ENCODE results near the gene TTLL8.

The TTLL8 gene

DNA sequence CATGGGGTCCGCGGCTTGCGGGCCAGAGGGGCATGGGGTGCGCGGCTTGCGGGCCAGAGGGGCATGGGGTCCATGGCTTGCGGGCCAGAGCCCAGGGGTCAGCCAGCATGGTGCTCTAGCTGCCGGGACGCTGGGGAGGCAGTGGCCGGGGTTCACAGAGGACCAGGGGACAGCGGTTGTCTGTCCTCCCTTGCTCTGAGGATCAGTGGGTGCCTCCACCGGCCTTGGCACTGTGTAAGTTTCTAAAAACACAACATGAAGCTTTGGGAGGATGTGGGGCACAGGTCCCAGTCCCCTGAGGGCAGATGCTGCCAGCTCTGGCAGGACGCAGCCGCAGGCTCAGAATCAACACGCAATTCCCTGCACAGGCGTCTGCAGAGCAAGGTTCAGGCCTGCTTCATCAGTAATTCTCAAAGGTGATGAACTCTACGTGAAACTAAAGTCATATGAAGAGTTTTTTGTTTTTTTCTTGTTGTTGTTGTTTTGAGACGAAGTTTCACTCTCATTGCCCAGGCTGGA, 24.2 kb upstream of the TTLL8 start:
- Histone ChIP-seq H3K4me3 (ENCODE audit: low read length) (no peak overlapping the region), H3K36me3 (ENCODE audit: insufficient read depth, low read length) (no peaks in the 10 kb centered on the region), H3K9ac (ENCODE audit: low read depth, low read length) (no peak overlapping the region), H3K4me1 (ENCODE audit: control insufficient read depth, insufficient read depth, low read length) (no peaks in the 10 kb centered on the region), H3K27me3 (ENCODE audit: control insufficient read depth, insufficient read depth, low read length) (peaks cover 27% of the 10 kb centered on the region), H3K9me3 (replicated peaks; ENCODE audit: low read length) (no peaks in the 10 kb centered on the region), H3K4me2 (ENCODE audit: low read length) (no peak overlapping the region)

DNA sequence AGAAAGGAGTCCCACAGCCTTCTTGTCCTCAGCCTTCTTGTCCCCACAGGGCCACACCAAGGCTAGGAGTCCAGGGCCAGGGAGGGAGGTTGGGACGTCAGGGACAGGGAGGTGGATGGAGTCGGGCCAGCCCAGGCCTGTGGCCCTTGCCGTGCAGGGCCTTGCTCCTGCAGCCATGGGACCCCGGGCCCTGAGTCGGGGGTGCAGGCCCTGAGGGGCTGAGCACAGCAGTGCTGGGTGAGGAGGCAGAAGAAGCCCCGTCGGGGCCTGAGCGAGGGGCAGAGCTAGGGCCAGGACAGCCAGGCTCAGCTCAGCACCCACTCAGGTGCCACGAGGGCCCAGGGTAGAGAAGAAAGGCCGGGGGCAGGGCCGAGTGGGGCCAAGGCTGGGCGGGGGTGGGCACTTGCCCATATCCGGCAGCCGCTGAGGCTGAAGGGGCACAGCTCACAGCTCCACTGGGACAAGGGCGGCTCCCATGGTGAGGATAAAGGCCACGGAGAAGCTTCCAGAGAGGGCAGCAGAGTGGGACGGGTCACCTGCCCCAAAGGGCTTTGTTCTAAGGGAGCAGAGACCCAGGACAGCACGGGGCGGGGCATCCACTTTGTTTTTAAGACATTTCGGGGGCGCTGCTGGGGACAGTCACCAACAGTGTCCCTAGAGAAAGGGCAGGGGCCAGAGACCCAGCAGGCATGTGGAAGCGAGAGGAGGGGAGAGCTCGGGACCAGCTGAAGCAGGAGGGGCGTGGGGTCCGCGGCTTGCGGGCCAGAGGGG, 23.5 kb upstream of the TTLL8 start:
- Histone ChIP-seq H3K9me3 (replicated peaks; ENCODE audit: low read length) (no peaks in the 10 kb centered on the region), H3K27me3 (ENCODE audit: control insufficient read depth, insufficient read depth, low read length) (peaks cover 24% of the 10 kb centered on the region), H3K36me3 (ENCODE audit: insufficient read depth, low read length) (no peaks in the 10 kb centered on the region), H3K4me3 (ENCODE audit: low read length) (no peak overlapping the region), H3K9ac (ENCODE audit: low read depth, low read length) (no peak overlapping the region), H3K4me1 (ENCODE audit: control insufficient read depth, insufficient read depth, low read length) (no peaks in the 10 kb centered on the region), H3K4me2 (ENCODE audit: low read length) (no peak overlapping the region)

DNA sequence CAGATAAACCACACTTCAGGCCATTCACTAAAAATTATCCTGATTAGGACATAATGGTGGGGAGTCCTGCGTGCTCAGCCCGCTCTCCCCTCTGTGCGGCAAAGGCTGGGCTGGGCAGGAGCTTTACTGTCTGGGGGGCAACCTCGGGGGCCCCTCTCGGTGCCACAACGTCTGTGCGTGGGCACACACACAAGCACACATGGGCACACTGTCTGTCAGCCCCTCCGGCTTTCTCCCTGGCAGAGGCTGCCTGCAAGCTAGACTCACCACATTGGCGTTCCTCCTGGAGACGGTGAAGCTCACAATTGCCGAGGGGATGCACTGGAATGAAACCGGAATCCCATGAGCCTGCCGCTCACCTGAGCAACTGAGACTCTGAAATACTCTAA, 22.0 kb upstream of the TTLL8 start:
- H3K9ac ChIP-seq (ENCODE audit: low read depth, low read length), result no peak overlapping the region

GRCh38 chr22:50078761-50079160, 20.7 kb upstream of the TTLL8 start:
- Histone ChIP-seq H3K27me3 (ENCODE audit: control insufficient read depth, insufficient read depth, low read length) (peaks cover 38% of the 10 kb centered on the region), H3K9ac (ENCODE audit: low read depth, low read length) (no peak overlapping the region), H3K4me2 (ENCODE audit: low read length) (no peak overlapping the region), H3K36me3 (ENCODE audit: insufficient read depth, low read length) (no peaks in the 10 kb centered on the region), H3K4me1 (ENCODE audit: control insufficient read depth, insufficient read depth, low read length) (no peaks in the 10 kb centered on the region), H3K4me3 (ENCODE audit: low read length) (no peak overlapping the region), H3K9me3 (replicated peaks; ENCODE audit: low read length) (no peaks in the 10 kb centered on the region)

More for the DNA sequence above, 22.0 kb upstream of the TTLL8 start:
- no peak overlapping the region for H3K4me3 ChIP-seq (ENCODE audit: low read length)
- no peak overlapping the region for H3K4me2 ChIP-seq (ENCODE audit: low read length)
- H3K9me3 ChIP-seq (replicated peaks; ENCODE audit: low read length), result no peaks in the 10 kb centered on the region
- peaks cover 29% of the 10 kb centered on the region for H3K27me3 ChIP-seq (ENCODE audit: control insufficient read depth, insufficient read depth, low read length)
- no peaks in the 10 kb centered on the region for H3K36me3 ChIP-seq (ENCODE audit: insufficient read depth, low read length)
- H3K4me1 ChIP-seq (ENCODE audit: control insufficient read depth, insufficient read depth, low read length), result no peaks in the 10 kb centered on the region

GRCh38 chr22:50078246-50078645, 20.1 kb upstream of the TTLL8 start:
- no peak overlapping the region for H3K4me2 ChIP-seq (ENCODE audit: low read length)
- H3K36me3 ChIP-seq (ENCODE audit: insufficient read depth, low read length), result no peaks in the 10 kb centered on the region
- H3K9me3 ChIP-seq (replicated peaks; ENCODE audit: low read length), result no peaks in the 10 kb centered on the region
- peaks cover 38% of the 10 kb centered on the region for H3K27me3 ChIP-seq (ENCODE audit: control insufficient read depth, insufficient read depth, low read length)
- H3K4me3 ChIP-seq (ENCODE audit: low read length), result no peak overlapping the region
- no peaks in the 10 kb centered on the region for H3K4me1 ChIP-seq (ENCODE audit: control insufficient read depth, insufficient read depth, low read length)
- no peak overlapping the region for H3K9ac ChIP-seq (ENCODE audit: low read depth, low read length)

DNA sequence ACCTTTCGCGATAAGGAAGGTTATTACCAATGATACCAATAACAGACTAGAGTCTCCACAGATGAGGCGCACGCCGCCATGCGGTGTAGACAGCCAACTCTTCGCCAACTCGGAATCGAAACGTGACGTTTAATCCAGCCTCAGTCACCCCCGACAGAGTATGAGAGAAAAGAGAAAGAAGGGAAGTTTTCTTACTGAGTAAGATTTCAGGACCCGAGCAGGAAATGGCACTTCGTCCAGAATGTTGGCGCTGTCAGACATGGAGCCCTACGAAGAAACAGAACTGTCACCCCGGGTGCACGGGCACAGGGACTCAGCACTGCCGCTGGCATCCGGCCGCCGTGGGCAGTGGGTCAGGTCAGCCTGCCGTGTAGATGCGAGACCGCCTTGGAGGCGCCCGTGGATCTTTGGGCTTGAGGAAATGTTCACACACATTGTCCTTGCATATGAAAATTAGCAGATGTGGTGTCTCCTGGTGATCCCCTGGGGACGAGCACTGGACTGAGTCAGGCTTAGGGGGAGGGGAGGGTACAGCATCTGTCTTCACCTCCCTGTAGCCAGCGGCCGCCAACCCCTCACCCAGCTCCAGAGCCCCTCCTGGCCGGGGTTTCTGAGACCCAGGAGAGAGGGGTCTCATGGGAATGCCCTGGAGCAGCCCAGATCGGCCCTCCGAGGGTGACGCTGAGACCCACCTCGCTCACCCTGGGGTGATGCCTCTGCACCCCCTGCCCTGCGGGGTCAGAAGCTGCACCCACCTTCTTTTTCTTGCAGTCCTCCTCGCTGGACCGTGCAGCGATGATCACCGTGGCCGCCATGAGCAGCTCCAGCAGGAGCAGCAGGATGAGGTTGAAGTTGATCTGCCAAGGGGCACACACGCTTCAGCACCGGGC, 18.8 kb upstream of the TTLL8 start:
- H3K4me1 ChIP-seq (ENCODE audit: control insufficient read depth, insufficient read depth, low read length), result no peaks in the 10 kb centered on the region
- H3K27me3 ChIP-seq (ENCODE audit: control insufficient read depth, insufficient read depth, low read length), result peaks cover 30% of the 10 kb centered on the region
- H3K4me3 ChIP-seq (ENCODE audit: low read length), result no peak overlapping the region
- H3K9me3 ChIP-seq (replicated peaks; ENCODE audit: low read length), result no peaks in the 10 kb centered on the region
- no peak overlapping the region for H3K9ac ChIP-seq (ENCODE audit: low read depth, low read length)
- no peaks in the 10 kb centered on the region for H3K36me3 ChIP-seq (ENCODE audit: insufficient read depth, low read length)
- H3K4me2 ChIP-seq (ENCODE audit: low read length), result no peak overlapping the region

DNA sequence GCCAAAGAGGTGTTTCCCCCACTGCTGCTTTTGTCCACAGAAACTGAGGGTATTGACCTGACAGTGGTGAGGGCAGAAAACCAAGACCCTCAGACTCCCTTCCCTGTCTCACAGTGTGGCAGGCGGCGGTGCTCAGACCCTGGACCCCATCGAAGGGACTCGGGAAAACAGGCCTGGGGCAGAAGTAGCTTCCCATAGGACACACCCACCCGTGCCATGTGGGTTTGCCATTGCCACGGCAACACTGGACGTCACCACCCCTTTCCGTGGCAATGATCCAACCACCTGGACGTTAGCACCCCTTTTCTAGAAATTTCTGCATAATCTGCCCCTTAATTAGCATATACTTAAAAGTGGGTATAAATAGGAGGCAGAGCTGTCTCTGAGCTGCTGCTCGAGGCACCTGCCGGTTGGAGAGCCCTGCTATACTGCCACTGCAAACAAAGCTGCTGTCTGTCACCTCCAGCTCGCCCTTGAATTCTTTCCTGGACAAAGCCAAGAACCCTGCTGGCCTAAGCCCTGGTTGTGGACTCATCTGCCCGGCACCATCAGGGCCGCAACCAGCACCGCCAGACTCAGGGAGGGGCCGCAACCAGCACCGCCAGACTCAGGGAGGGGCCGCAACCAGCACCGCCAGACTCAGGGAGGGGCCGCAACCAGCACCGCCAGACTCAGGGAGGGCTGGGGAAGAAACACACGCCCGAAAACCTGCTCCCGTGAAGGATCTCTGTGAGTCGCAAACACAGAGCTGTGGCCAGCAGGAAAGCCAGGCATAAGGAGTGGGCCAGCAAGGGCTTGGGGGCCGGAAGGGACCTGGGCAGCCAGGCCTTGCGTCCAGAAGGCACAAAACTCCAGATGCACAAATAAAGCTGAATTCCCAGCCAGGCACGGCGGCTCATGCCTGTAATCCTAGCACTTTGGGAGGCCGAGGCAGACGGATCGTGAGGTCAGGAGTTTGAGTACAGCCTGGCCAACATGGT, 16.7 kb upstream of the TTLL8 start:
- Histone ChIP-seq H3K4me1 (ENCODE audit: control insufficient read depth, insufficient read depth, low read length) (no peaks in the 10 kb centered on the region), H3K9me3 (replicated peaks; ENCODE audit: low read length) (no peaks in the 10 kb centered on the region), H3K27me3 (ENCODE audit: control insufficient read depth, insufficient read depth, low read length) (peaks cover 27% of the 10 kb centered on the region), H3K36me3 (ENCODE audit: insufficient read depth, low read length) (no peaks in the 10 kb centered on the region), H3K4me2 (ENCODE audit: low read length) (no peak overlapping the region), H3K4me3 (ENCODE audit: low read length) (no peak overlapping the region), H3K9ac (ENCODE audit: low read depth, low read length) (no peak overlapping the region)

DNA sequence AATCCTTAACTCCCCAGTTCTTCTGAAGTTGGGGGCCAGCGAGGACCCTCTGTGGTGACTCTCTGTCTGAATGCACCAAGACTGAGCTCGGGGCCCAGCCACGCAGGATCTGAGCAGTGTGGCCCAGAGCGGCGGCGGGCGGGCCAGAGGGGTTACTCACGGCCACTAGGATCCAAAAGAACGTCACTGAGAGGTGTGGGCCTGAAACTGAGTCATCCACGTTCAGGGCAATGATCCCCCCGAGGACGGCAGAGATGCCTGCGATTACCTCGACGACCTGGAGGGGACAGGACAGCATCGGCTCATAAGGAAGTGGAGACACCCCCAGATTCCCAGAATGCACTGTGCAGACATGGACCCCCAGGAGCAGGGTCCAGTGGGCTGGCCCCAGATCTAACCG, 16.0 kb upstream of the TTLL8 start:
- Histone ChIP-seq H3K9me3 (replicated peaks; ENCODE audit: low read length) (no peaks in the 10 kb centered on the region), H3K4me1 (ENCODE audit: control insufficient read depth, insufficient read depth, low read length) (no peaks in the 10 kb centered on the region), H3K4me2 (ENCODE audit: low read length) (no peak overlapping the region), H3K36me3 (ENCODE audit: insufficient read depth, low read length) (no peaks in the 10 kb centered on the region), H3K4me3 (ENCODE audit: low read length) (no peak overlapping the region), H3K27me3 (ENCODE audit: control insufficient read depth, insufficient read depth, low read length) (peaks cover 24% of the 10 kb centered on the region), H3K9ac (ENCODE audit: low read depth, low read length) (no peak overlapping the region)

DNA sequence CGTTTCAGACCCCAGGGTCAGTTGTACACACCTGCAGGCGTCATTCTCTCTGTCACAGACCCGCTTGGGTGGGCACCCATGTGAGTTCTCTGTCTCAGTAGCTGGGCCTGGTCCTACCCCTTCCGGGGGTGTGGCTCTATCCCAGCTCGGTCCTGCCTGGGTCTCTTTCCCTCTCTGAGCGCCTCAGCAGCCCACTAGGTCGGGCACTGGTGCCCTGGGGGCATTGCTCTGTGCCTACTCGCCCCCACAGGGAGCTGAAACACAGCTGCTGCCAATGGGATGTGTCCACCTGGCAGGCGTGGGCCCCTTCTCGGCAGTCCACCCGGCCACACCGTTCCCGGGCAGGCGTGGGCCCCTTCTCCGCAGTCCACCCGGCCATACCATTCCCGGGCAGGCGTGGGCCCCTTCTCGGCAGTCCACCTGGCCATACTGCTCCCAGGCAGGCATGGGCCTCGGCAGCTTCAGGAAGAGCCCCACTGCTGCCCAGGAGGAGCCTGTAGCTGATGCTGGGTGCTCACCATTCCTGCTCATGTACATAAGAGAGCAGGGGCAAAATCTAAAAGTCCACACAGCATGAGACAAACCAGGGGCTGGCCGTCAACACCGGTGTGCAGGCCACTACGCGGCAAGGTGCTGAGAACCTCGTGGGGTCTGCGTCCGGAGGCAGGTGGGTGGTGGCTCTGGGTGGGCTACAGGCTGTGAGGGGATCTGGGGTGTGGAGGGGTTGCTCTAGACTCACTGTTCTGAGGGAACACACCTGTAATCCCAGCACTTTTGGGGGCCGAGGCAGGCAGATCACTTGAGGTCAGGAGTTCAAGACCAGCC, 14.8 kb upstream of the TTLL8 start:
- H3K36me3 ChIP-seq (ENCODE audit: insufficient read depth, low read length), result no peaks in the 10 kb centered on the region
- no peak overlapping the region for H3K4me2 ChIP-seq (ENCODE audit: low read length)
- peaks cover 24% of the 10 kb centered on the region for H3K27me3 ChIP-seq (ENCODE audit: control insufficient read depth, insufficient read depth, low read length)
- H3K9ac ChIP-seq (ENCODE audit: low read depth, low read length), result no peak overlapping the region
- H3K9me3 ChIP-seq (replicated peaks; ENCODE audit: low read length), result no peaks in the 10 kb centered on the region
- no peak overlapping the region for H3K4me3 ChIP-seq (ENCODE audit: low read length)
- H3K4me1 ChIP-seq (ENCODE audit: control insufficient read depth, insufficient read depth, low read length), result no peaks in the 10 kb centered on the region

DNA sequence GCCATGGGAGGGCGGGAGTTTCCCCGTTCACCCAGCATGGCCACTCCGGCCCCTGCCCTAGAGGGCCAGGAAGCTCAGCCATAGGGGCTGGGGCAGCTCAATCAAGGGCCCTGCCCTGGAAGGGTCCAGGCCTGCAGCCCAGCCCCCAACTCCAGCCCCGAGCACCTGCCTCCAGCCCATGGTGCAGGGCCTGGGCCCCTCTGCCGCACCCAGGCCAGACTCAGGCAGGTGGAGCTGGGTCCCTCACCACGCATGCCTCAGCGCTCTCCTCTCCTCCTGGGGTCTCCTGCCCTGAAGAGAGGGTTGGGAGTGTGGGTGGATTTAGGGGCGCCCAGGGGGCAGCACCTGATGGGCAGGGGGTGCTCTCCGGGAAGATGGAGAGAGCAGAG, 14.1 kb upstream of the TTLL8 start:
- H3K9ac ChIP-seq (ENCODE audit: low read depth, low read length), result no peak overlapping the region
- H3K9me3 ChIP-seq (replicated peaks; ENCODE audit: low read length), result no peaks in the 10 kb centered on the region
- H3K36me3 ChIP-seq (ENCODE audit: insufficient read depth, low read length), result no peaks in the 10 kb centered on the region
- H3K4me1 ChIP-seq (ENCODE audit: control insufficient read depth, insufficient read depth, low read length), result no peaks in the 10 kb centered on the region
- no peak overlapping the region for H3K4me2 ChIP-seq (ENCODE audit: low read length)
- H3K4me3 ChIP-seq (ENCODE audit: low read length), result no peak overlapping the region
- peaks cover 22% of the 10 kb centered on the region for H3K27me3 ChIP-seq (ENCODE audit: control insufficient read depth, insufficient read depth, low read length)

Data from skeletal muscle satellite cell (primary cell).